Mesothelial cell of epicardium (in vitro differentiated cells): Measurements from ENCODE around the gene CYP2C8. TPM values are rescaled to one million over a fixed set of nuclear protein-coding genes. Genes with fewer than 3 reads are reported as not detected.
"Not testable (repeated sequence)": the region's sequence is repeated elsewhere in the genome, so short reads cannot be mapped to it uniquely, and the experiment has no call there.

Experiments used
- DNase-seq, 2 experiments: peaks; one replicate each; pipeline ENCODE4 v3.0.0; 2021; ENCODE audit warnings: low spot score in 2 of 2; ENCODE audit not compliant: unreplicated experiment in 2 of 2
- H3K27ac Mint-ChIP-seq: 2 replicates; pipeline ENCODE4 v1.8.0; 2021; ENCODE audit warnings: mixed read lengths
- H3K27me3 Mint-ChIP-seq: 2 replicates; pipeline ENCODE4 v1.8.0; 2021; ENCODE audit warnings: low read depth, mixed read lengths
- H3K36me3 Mint-ChIP-seq: 2 replicates; pipeline ENCODE4 v1.8.0; 2021; ENCODE audit warnings: mixed read lengths
- H3K4me1 Mint-ChIP-seq: 2 replicates; pipeline ENCODE4 v1.8.0; 2021; ENCODE audit warnings: mixed read lengths
- H3K4me3 Mint-ChIP-seq: 2 replicates; pipeline ENCODE4 v1.8.0; 2021; ENCODE audit warnings: mild to moderate bottlenecking, moderate library complexity, mixed read lengths
- H3K9me3 Mint-ChIP-seq: 2 replicates; pipeline ENCODE4 v1.8.0; 2021; ENCODE audit warnings: mixed read lengths
- total RNA-seq: library from RNA; stranded (reverse); gene quantifications from 3 replicates; pipeline ENCODE4 v1.2.1, GENCODE V29; 2021
- TF ChIP-seq, protein P1 (sequence below): fragments of 200-600 bp; sonication (generic); IDR thresholded peaks from one replicate; pipeline ENCODE4 v1.5.0; 2021; ENCODE audit warnings: antibody characterized with exemption; ENCODE audit not compliant: unreplicated experiment

CYP2C8 gene
- total RNA-seq, result 5.0 to 5.8 TPM (median 5.3 TPM) in 3 replicates

DNA sequence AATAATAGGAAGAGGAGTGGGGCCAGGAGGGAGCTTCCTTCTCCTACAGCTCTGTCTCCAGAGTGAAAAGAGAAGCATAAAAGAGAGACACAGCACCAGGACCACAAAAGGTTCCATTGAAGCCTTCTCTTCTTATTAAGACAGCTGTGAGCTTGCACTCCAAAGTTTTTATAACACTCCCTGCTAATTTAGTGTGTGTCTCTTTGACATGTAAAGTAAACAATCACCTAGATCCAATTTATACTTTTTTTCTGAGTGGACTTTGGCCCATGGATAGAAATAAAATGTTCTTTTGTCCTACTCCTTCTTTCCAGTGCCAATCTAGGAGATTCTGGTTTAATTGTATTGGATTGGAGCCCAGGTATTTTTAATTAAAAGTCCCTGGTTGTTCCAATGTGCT is at the start of gene CYP2C8:
CYP2C8 (minus strand) TSS at position 212 of the 400 bp plus-strand sequence; CDS start at position 117, 95 bp downstream.
- peaks cover 5% of the 10 kb centered on the region for H3K36me3 Mint-ChIP-seq
- no peaks in the 10 kb centered on the region for H3K27me3 Mint-ChIP-seq
- no peak within 1 kb of the TSS for H3K27ac Mint-ChIP-seq
- H3K4me3 Mint-ChIP-seq, result no peak within 1 kb of the TSS
- TF ChIP-seq, protein P1, sequence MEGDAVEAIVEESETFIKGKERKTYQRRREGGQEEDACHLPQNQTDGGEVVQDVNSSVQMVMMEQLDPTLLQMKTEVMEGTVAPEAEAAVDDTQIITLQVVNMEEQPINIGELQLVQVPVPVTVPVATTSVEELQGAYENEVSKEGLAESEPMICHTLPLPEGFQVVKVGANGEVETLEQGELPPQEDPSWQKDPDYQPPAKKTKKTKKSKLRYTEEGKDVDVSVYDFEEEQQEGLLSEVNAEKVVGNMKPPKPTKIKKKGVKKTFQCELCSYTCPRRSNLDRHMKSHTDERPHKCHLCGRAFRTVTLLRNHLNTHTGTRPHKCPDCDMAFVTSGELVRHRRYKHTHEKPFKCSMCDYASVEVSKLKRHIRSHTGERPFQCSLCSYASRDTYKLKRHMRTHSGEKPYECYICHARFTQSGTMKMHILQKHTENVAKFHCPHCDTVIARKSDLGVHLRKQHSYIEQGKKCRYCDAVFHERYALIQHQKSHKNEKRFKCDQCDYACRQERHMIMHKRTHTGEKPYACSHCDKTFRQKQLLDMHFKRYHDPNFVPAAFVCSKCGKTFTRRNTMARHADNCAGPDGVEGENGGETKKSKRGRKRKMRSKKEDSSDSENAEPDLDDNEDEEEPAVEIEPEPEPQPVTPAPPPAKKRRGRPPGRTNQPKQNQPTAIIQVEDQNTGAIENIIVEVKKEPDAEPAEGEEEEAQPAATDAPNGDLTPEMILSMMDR, result no peak
- no peak for DNase-seq
- peaks cover 8% of the 10 kb centered on the region for H3K9me3 Mint-ChIP-seq
- no peaks in the 10 kb centered on the region for H3K4me1 Mint-ChIP-seq

DNA sequence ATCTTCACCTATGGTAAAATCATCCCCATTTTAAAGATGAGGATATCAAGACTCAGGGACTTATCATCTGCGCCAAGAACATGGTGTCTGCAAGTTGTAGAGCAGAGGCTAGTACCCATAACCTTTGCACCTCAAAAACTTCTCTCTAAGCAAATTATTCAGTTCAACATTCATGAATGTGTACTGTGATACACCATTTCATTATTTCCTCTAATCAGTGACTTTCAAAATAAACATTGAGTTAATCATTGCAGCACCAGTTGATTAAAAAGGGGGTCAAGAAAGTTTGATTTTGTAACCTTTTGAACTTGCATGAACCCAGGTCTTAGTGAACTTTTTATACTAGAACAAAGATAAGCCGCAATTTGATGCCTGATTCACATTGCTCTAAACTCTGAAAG is 47.6 kb upstream of the CYP2C8 start:
- H3K27ac Mint-ChIP-seq, result no peak overlapping the region
- TF ChIP-seq, protein P1, result no peak
- H3K4me3 Mint-ChIP-seq, result no peak overlapping the region
- no peaks in the 10 kb centered on the region for H3K27me3 Mint-ChIP-seq
- H3K4me1 Mint-ChIP-seq, result no peaks in the 10 kb centered on the region
- H3K36me3 Mint-ChIP-seq, result peaks cover 19% of the 10 kb centered on the region
- no peak for DNase-seq
- H3K9me3 Mint-ChIP-seq, result peaks cover 87% of the 10 kb centered on the region

DNA sequence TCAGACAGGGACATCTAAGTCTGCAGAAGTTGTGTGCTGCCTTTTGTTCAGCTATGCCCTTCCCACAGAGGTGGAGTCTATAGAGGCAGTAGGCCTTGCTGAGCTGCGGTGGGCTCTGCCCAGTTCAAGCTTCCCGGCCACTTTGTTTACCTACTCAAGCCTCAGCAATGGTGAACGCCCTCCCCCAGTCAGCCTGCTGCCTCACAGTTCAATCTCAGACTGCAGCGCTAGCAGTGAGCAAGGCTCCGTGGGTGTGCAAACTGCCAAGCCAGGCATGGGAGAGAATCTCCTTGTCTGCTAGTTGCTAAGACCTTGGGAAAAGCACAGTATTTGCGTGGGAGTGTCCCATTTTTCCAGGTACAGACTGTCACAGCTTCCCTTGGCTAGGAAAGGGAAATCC is 41.5 kb upstream of the CYP2C8 start:
- H3K9me3 Mint-ChIP-seq, result peaks cover 79% of the 10 kb centered on the region
- DNase-seq, H3K4me3 Mint-ChIP-seq, H3K27ac Mint-ChIP-seq, H3K36me3 Mint-ChIP-seq, H3K4me1 Mint-ChIP-seq, H3K27me3 Mint-ChIP-seq: not testable (repeated sequence)

DNA sequence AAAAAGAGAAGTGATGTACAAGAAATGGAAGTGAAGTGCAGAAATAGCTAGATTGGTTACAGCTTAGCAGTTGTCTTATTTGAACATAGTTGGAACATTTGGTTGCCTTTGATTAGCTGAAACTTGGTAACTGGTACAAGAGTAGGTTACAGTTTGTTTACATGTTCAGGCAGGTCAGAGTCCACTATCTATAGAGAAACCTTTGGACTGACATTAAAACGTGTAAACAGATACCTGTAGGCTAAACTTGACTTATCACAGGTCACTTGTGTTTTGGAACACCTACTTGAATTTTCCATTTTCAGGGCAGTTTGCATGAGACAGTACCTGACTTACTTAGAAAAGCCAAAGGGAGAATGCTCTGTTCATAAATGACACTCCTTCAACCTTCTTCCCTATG is 28.5 kb upstream of the CYP2C8 start:
- TF ChIP-seq, protein P1, result no peak
- H3K4me3 Mint-ChIP-seq, result no peak overlapping the region
- H3K4me1 Mint-ChIP-seq, result no peaks in the 10 kb centered on the region
- H3K27me3 Mint-ChIP-seq, result no peaks in the 10 kb centered on the region
- H3K36me3 Mint-ChIP-seq, result no peaks in the 10 kb centered on the region
- DNase-seq, result no peak
- H3K27ac Mint-ChIP-seq, result no peak overlapping the region
- H3K9me3 Mint-ChIP-seq, result peaks cover 9% of the 10 kb centered on the region

DNA sequence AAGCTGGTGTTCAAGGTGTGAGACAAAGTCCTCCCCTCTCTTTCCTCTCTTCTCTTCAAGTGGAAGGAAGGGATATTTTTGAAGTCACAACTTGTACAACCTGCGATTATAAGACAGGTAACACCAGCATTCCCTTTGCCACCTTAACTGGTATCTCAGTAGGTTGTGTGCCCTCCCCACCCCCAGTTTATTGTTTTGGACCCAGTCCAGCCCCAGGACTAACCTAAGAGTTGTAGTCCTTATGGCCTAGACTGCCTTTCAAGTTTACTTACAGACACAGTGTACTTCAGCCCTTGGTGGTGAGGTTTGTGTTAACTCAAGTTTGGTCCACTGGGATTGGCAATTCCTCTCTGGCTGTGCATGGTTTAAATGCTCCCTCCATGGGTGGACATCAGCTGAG is 26.8 kb upstream of the CYP2C8 start:
- Mint-ChIP-seq H3K9me3 (peaks cover 8% of the 10 kb centered on the region), H3K4me1 (no peaks in the 10 kb centered on the region), H3K27me3 (no peaks in the 10 kb centered on the region), H3K36me3 (no peaks in the 10 kb centered on the region), H3K27ac (no peak overlapping the region), H3K4me3 (no peak overlapping the region)
- TF ChIP-seq, protein P1, result no peak
- DNase-seq, result no peak

DNA sequence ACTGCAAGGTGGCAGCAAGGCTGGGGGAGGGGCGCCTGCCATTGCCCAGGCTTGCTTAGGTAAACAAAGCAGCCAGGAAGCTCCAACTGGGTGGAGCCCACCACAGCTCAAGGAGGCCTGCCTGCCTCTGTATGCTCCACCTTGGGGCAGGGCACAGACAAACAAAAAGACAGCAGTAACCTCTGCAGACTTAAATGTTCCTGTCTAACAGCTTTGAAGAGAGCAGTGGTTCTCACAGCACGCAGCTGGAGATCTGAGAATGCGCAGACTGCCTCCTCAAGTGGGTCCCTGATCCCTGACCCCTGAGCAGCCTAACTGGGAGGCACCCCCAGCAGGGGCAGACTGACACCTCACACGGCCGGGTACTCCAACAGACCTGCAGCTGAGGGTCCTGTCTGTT is 10.3 kb upstream of the CYP2C8 start:
- H3K27ac Mint-ChIP-seq, H3K4me3 Mint-ChIP-seq, H3K36me3 Mint-ChIP-seq, H3K27me3 Mint-ChIP-seq, H3K4me1 Mint-ChIP-seq, DNase-seq: not testable (repeated sequence)
- H3K9me3 Mint-ChIP-seq, result peaks cover 32% of the 10 kb centered on the region

DNA sequence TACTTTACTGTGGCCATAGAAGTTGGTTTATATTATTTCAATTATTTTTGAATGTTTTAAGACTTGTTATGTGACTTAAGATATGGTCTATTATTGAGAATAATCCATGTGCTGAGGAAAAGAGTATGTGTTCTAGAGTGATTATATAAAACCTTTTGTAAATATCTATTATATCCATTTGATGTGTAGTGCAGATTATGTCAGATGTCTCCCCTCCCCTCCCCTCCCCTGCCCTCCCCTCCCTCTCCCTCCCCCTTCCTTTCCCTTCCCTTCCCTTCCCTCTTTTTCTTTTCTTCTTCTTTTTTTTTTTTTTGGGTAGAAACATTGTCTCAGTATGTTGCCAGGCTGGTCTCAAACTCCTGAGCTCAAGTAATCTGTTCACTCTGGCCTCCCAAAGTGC is 8.3 kb upstream of the CYP2C8 start:
- Mint-ChIP-seq H3K4me1 (no peaks in the 10 kb centered on the region), H3K27me3 (peaks cover 2% of the 10 kb centered on the region), H3K27ac (no peak overlapping the region), H3K9me3 (peaks cover 36% of the 10 kb centered on the region), H3K4me3 (no peak overlapping the region), H3K36me3 (peaks cover 4% of the 10 kb centered on the region)
- TF ChIP-seq, protein P1, result no peak
- DNase-seq, result no peak
